CD14-positive monocyte (primary cell): ENCODE data around the gene CTBP2. TPM values are rescaled to one million over a fixed set of nuclear protein-coding genes. Genes with fewer than 3 reads are reported as not detected.
"Not testable (repeated sequence)": the region's sequence is repeated elsewhere in the genome, so short reads cannot be mapped to it uniquely, and the experiment has no call there.

Source experiments
- DNase-seq, 3 donors: peaks; one replicate each; pipeline ENCODE4 v3.0.0-alpha.2; 2011 to 2022
- H2AFZ ChIP-seq: 2 replicates; pipeline ENCODE4 v1.6.0; 2012; ENCODE audit warnings: mild to moderate bottlenecking, low read depth, low read length, inconsistent platforms; ENCODE audit not compliant: insufficient read depth, poor library complexity, severe bottlenecking
- H3K27ac ChIP-seq, 2 donors: 1 replicate in 1 of 2; 2 replicates in 1 of 2; pipeline ENCODE4 v1.5.1; 2012 to 2013; ENCODE audit warnings: low read length in 2 of 2, control low read depth in 1 of 2, inconsistent platforms in 1 of 2, low read depth in 1 of 2, mild to moderate bottlenecking in 1 of 2
- H3K27me3 ChIP-seq, 2 donors: one replicate each; pipeline versions ENCODE4 v1.6.0 to v1.6.1; 2011 to 2013; ENCODE audit warnings: low read length in 2 of 2; ENCODE audit not compliant: control insufficient read depth in 2 of 2, insufficient read depth in 2 of 2
- H3K36me3 ChIP-seq, 2 donors: replicated peaks in 1 of 2; 1 replicate in 1 of 2; 2 replicates in 1 of 2; pipeline versions ENCODE4 v1.5.1 to v1.6.1; 2012 to 2013; ENCODE audit warnings: low read length in 2 of 2, control low read depth in 1 of 2, inconsistent platforms in 1 of 2, mild to moderate bottlenecking in 1 of 2; ENCODE audit not compliant: insufficient read depth in 2 of 2, control insufficient read depth in 1 of 2
- H3K4me1 ChIP-seq, 2 donors: 1 replicate in 1 of 2; 2 replicates in 1 of 2; pipeline versions ENCODE4 v1.5.1 to v1.6.1; 2012 to 2013; ENCODE audit warnings: low read length in 2 of 2, control low read depth in 1 of 2, inconsistent platforms in 1 of 2, mild to moderate bottlenecking in 1 of 2, moderate library complexity in 1 of 2; ENCODE audit not compliant: insufficient read depth in 2 of 2, control insufficient read depth in 1 of 2
- H3K4me2 ChIP-seq: replicated peaks from 2 replicates; pipeline ENCODE3; 2012; ENCODE audit warnings: low read length, moderate library complexity, mild to moderate bottlenecking; ENCODE audit not compliant: poor library complexity, severe bottlenecking; ENCODE audit errors: extremely low read depth
- H3K4me3 ChIP-seq, 3 experiments: fragments of 200-600 bp in 1 of 3; sonication (generic) in 1 of 3; replicated peaks in 1 of 3; 1 replicate in 2 of 3; 2 replicates in 1 of 3; pipeline ENCODE4 v1.5.1; 2011 to 2013; ENCODE audit warnings: low read length in 3 of 3, mild to moderate bottlenecking in 3 of 3, control low read depth in 2 of 3, low read depth in 2 of 3, inconsistent platforms in 1 of 3, moderate library complexity in 1 of 3
- H3K79me2 ChIP-seq: 2 replicates; pipeline ENCODE4 v1.6.0; 2012; ENCODE audit warnings: mild to moderate bottlenecking, control low read depth, inconsistent platforms, low read length, moderate library complexity; ENCODE audit not compliant: insufficient read depth
- H3K9ac ChIP-seq: 2 replicates; pipeline ENCODE4 v1.6.0; 2017; ENCODE audit warnings: low read length, mild to moderate bottlenecking; ENCODE audit not compliant: insufficient read depth, poor library complexity, severe bottlenecking
- H3K9me3 ChIP-seq, 2 donors: replicated peaks in 1 of 2; 1 replicate in 1 of 2; 2 replicates in 1 of 2; pipeline versions ENCODE4 v1.5.1 to v1.6.1; 2012 to 2013; ENCODE audit warnings: low read length in 2 of 2, control low read depth in 1 of 2; ENCODE audit not compliant: control insufficient read depth in 1 of 2, insufficient read depth in 1 of 2
- H4K20me1 ChIP-seq: 2 replicates; pipeline ENCODE4 v1.6.0; 2012; ENCODE audit warnings: mild to moderate bottlenecking, low read length, control low read depth, moderate library complexity; ENCODE audit not compliant: insufficient read depth
- H3K27ac Mint-ChIP-seq, 7 donors: one replicate each; pipeline ENCODE4 v1.8.0; 2020; ENCODE audit warnings: mild to moderate bottlenecking in 7 of 7, mixed read lengths in 7 of 7, moderate library complexity in 6 of 7, inconsistent platforms in 2 of 7
- H3K27me3 Mint-ChIP-seq, 3 donors: one replicate each; pipeline ENCODE4 v1.8.0; 2021 to 2022; ENCODE audit warnings: low read depth in 3 of 3, mild to moderate bottlenecking in 3 of 3, mixed read lengths in 3 of 3, moderate library complexity in 3 of 3, inconsistent platforms in 1 of 3
- H3K36me3 Mint-ChIP-seq, 2 donors: one replicate each; pipeline ENCODE4 v1.8.0; 2020; ENCODE audit warnings: mixed read lengths in 2 of 2, inconsistent platforms in 1 of 2, mild to moderate bottlenecking in 1 of 2
- H3K4me1 Mint-ChIP-seq: one replicate; pipeline ENCODE4 v1.8.0; 2020; ENCODE audit warnings: mild to moderate bottlenecking, mixed read lengths
- H3K4me3 Mint-ChIP-seq, 2 donors: one replicate each; pipeline ENCODE4 v1.8.0; 2020; ENCODE audit warnings: mild to moderate bottlenecking in 2 of 2, mixed read lengths in 2 of 2, moderate library complexity in 1 of 2
- H3K9me3 Mint-ChIP-seq, 7 donors: one replicate each; pipeline ENCODE4 v1.8.0; 2020 to 2022; ENCODE audit warnings: mixed read lengths in 7 of 7, mild to moderate bottlenecking in 6 of 7, moderate library complexity in 6 of 7, inconsistent platforms in 2 of 7
- CTCF ChIP-seq: fragments of 200-600 bp; IDR thresholded peaks from one replicate; pipeline ENCODE4 v1.8.0; 2022; ENCODE audit warnings: antibody characterized with exemption, mild to moderate bottlenecking
- WGBS: methylation state at CpG from one replicate; pipeline ENCODE4 v1.1.5; 2013; ENCODE audit warnings: missing lambda C conversion rate; ENCODE audit not compliant: insufficient coverage; 5-methylcytosine and 5-hydroxymethylcytosine counted together
- intact Hi-C, 2 donors: fragments of 100-400 bp; cut with micrococcal nuclease; formaldehyde crosslinking; loops; one replicate each; pipeline versions ENCODE4 v1.15.0 to v1.15.1; 2023
- polyA plus RNA-seq, 3 donors: library from polyadenylated mRNA; depleted of rRNA in 1 of 3; unstranded in 2 of 3; stranded (reverse) in 1 of 3; fragments of 300-500 nt in 2 of 3; fragments of >200 nt in 1 of 3; fragmentation: Illumina TruSeq in 2 of 3; gene quantifications; 1 replicate in 2 of 3; 2 replicates in 1 of 3; pipeline ENCODE4 v1.2.3, GENCODE V29; 2012 to 2021

CTBP2 gene
- polyA plus RNA-seq, 3 donors = 40.9 to 87.1 (median 41.1) TPM

DNA sequence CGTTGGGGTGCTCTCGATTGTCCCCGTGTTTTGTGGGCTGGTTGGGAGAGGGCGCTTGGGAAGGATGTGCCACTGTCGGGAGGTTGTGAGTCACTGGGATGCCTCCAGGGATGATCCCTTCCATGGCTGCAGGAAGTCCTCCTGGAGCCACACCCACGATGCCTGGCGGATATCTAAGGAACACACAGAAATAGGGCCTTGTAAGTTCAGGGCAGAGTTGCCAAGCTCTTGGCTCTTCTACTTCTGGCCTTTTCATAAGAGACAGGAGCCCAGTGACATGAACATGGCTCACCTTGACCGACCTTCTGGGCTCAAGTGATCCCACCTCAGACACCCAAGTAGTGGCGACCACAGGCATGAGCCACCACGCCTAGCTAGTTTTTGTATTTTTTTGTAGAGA lies 170.8 kb downstream of the CTBP2 start:
- H3K36me3 Mint-ChIP-seq = peaks cover 85 to 94% of the 10 kb centered on the region in 2 donors
- Histone ChIP-seq H3K36me3 (peaks cover 87 to 100% of the 10 kb centered on the region in 2 donors), H3K27ac (no peak overlapping the region), H3K4me1 (no peaks in the 10 kb centered on the region), H3K79me2 (no peaks in the 10 kb centered on the region), H2AFZ (no peak overlapping the region), H4K20me1 (peaks cover 73% of the 10 kb centered on the region), H3K4me3 (no peak overlapping the region), H3K27me3 (no peaks in the 10 kb centered on the region), H3K4me2 (no peak overlapping the region), H3K9me3 (no peaks in the 10 kb centered on the region), H3K9ac (no peak overlapping the region)
- intact Hi-C loops = no loop called here
- no peak overlapping the region for H3K4me3 Mint-ChIP-seq
- no peak for DNase-seq
- H3K4me1 Mint-ChIP-seq = no peaks in the 10 kb centered on the region
- no peak for TF ChIP-seq CTCF
- H3K27ac Mint-ChIP-seq = peak overlapping the region in 3 of 7 donors; percentile 28 to 72 (median 71)
- no peaks in the 10 kb centered on the region for H3K27me3 Mint-ChIP-seq
- WGBS = 93% methylated on average over 6 of the region's 10 CpGs
- no peaks in the 10 kb centered on the region for H3K9me3 Mint-ChIP-seq

DNA sequence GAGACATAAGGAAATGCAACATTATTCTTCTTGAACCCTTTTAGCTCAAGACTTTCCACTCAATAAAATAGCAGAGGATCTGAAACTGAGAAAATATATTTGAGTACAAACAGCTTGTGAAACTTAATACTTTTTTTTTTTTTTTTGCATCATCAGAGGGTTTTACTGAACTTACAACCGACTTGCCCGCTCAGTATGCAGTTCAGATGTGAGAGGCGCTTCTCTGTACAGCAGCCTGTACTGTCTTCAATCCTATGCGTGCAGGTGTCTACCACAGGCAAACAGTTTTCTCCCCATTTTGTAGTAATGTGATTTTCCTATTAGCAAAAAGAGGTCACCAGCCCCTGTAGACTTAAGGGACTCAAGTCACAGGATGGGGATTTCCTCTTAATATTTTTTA lies 171.6 kb downstream of the CTBP2 start:
- H3K9ac ChIP-seq, H3K9me3 ChIP-seq, H3K79me2 ChIP-seq, H3K27ac ChIP-seq, H2AFZ ChIP-seq, DNase-seq, intact Hi-C loops, H3K4me3 Mint-ChIP-seq, H3K4me1 Mint-ChIP-seq, H3K4me3 ChIP-seq, H3K4me1 ChIP-seq, H3K27me3 ChIP-seq, H3K27me3 Mint-ChIP-seq, H3K9me3 Mint-ChIP-seq, H3K4me2 ChIP-seq: not testable (repeated sequence)
- peak overlapping the region in 2 of 7 donors; percentile 10 to 64 for H3K27ac Mint-ChIP-seq
- WGBS = no CpG with 5 or more reads among the region's 4 CpGs
- Histone ChIP-seq H3K36me3 (peaks cover 87 to 100% of the 10 kb centered on the region in 2 donors), H4K20me1 (peaks cover 74% of the 10 kb centered on the region)
- peaks cover 82 to 92% of the 10 kb centered on the region in 2 donors for H3K36me3 Mint-ChIP-seq
